Esophagus muscularis mucosa (tissue), 3 donors: ENCODE measurements around the gene TULP3.

Source experiments
- CTCF ChIP-seq, 3 experiments: fragments of 200-600 bp in 2 of 3; fragments of 450-650 bp in 1 of 3; sonication (generic) in 2 of 3; IDR thresholded peaks; one replicate each; pipeline ENCODE4 v1.5.1; 2017 to 2019; ENCODE audit warnings: antibody characterized with exemption in 3 of 3, mild to moderate bottlenecking in 2 of 3, moderate library complexity in 1 of 3
- POLR2AphosphoS5 ChIP-seq, 2 donors: sonication (generic); formaldehyde crosslinking; IDR thresholded peaks; one replicate each; pipeline ENCODE4 v1.6.1; 2017; ENCODE audit warnings: antibody characterized with exemption in 2 of 2

GRCh38 chr12:2984698-2985097, 94.0 kb downstream of the TULP3 start:
- TF ChIP-seq POLR2AphosphoS5 (IDR thresholded peaks at IDR 0.05) (no peak), CTCF (IDR thresholded peaks at IDR 0.05) (no peak)
